Endothelial cell of umbilical vein (primary cell): Measurements from ENCODE around the gene HIGD1A.

Experiments
- CTCF ChIP-seq, 2 donors: IDR thresholded peaks; 1 replicate in 1 of 2; 2 replicates in 1 of 2; pipeline ENCODE4 v1.5.1; 2011; ENCODE audit warnings: low read length in 2 of 2, mild to moderate bottlenecking in 2 of 2, moderate library complexity in 2 of 2, control low read depth in 1 of 2, inconsistent platforms in 1 of 2, low read depth in 1 of 2; ENCODE audit not compliant: insufficient read depth in 1 of 2; ENCODE audit errors: extremely low read depth in 1 of 2
- EZH2 ChIP-seq: IDR thresholded peaks from 2 replicates; pipeline ENCODE4 v1.6.1; 2012; ENCODE audit warnings: borderline replicate concordance, low read depth, mild to moderate bottlenecking, moderate library complexity, low read length, inconsistent platforms; ENCODE audit not compliant: severe bottlenecking
- POLR2A ChIP-seq: IDR thresholded peaks from 2 replicates; pipeline ENCODE4 v1.6.1; 2012; ENCODE audit warnings: low read depth, mild to moderate bottlenecking, control low read depth, low read length

GRCh38 chr3:42763021-42763420, 41.3 kb downstream of the HIGD1A start:
- no peak for TF ChIP-seq CTCF (IDR thresholded peaks at IDR 0.05; ENCODE audit: extremely low read depth in 1 of 2, insufficient read depth in 1 of 2, low read depth in 1 of 2, low read length in 2 of 2)
- no peak for TF ChIP-seq EZH2
- TF ChIP-seq POLR2A, result no peak
